Activated CD8-positive, alpha-beta T cell treated with anti-CD3 and anti-CD28 coated beads, Interleukin-2, amount 10 ng/mL, durations not matched to agents 7 days and 5 days (primary cell): ENCODE measurements around the gene ARHGAP31. TPM values are rescaled to one million over a fixed set of nuclear protein-coding genes. Genes with fewer than 3 reads are reported as not detected.

Experiments used
- ATAC-seq: fragments of 150-1000 bp; cut with Tn5 transposase; one replicate; pipeline ENCODE4 v1.10.0; 2021; ENCODE audit warnings: moderate library complexity
- CTCF ChIA-PET: fragments of 350-600 bp; sonication (Branson Sonifier 250); formaldehyde crosslinking; loops from one replicate; lab custom pipeline; 2021; ENCODE audit warnings: antibody characterized with exemption; lab: Charles Lee
- POLR2A ChIA-PET: fragments of 350-600 bp; sonication (Branson Sonifier 250); formaldehyde crosslinking; loops from one replicate; lab custom pipeline; 2021; ENCODE audit warnings: antibody characterized with exemption; lab: Charles Lee
- DNase-seq: peaks from one replicate; pipeline ENCODE4 v3.0.0-alpha.2; 2020
- H3K27ac Mint-ChIP-seq: one replicate; pipeline ENCODE4 v1.8.0; 2021; ENCODE audit warnings: mild to moderate bottlenecking, mixed read lengths
- H3K27me3 Mint-ChIP-seq: one replicate; pipeline ENCODE4 v1.8.0; 2021; ENCODE audit warnings: low read depth, mixed read lengths
- H3K36me3 Mint-ChIP-seq: one replicate; pipeline ENCODE4 v1.8.0; 2021; ENCODE audit warnings: low read depth, mixed read lengths
- H3K4me1 Mint-ChIP-seq: one replicate; pipeline ENCODE4 v1.8.0; 2021; ENCODE audit warnings: low read depth, mixed read lengths
- H3K4me3 Mint-ChIP-seq: one replicate; pipeline ENCODE4 v1.8.0; 2021; ENCODE audit warnings: mild to moderate bottlenecking, mixed read lengths
- H3K9me3 Mint-ChIP-seq: one replicate; pipeline ENCODE4 v1.8.0; 2022; ENCODE audit warnings: mixed read lengths; ENCODE audit not compliant: insufficient read depth
- total RNA-seq, 2 experiments: library from RNA; stranded (reverse); gene quantifications; one replicate each; pipeline ENCODE4 v1.2.3, GENCODE V29; 2021

The ARHGAP31 gene
- total RNA-seq, 2 experiments from 2014 or later: 2.3 to 2.5 TPM

DNA sequence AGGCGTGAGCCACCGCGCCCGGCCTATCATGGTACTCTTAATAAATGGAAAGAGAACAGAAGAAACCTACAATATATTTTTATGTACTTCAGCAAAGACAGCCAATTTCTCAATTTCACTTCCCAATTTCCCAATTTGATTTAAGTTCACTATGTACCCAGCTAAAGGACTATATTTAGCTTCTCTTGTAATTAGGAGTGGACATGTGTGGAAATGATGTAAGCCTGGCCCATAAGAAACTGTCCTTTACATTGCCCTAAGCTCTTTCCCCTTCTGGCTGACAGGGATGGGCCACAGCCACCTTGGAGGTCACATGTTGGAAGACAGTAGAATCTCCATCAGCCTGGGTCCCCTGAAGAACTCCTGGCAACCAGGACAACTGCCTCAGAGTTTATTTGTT is 163.1 kb downstream of the ARHGAP31 start:
- DNase-seq: no peak
- ChIA-PET POLR2A (no interaction called here), CTCF (no interaction called here)
- Mint-ChIP-seq H3K4me1 (peaks cover 18% of the 10 kb centered on the region), H3K4me3 (no peak overlapping the region), H3K9me3 (no peaks in the 10 kb centered on the region), H3K27me3 (no peaks in the 10 kb centered on the region), H3K27ac (no peak overlapping the region), H3K36me3 (peaks cover 60% of the 10 kb centered on the region)
- ATAC-seq: no peak

DNA sequence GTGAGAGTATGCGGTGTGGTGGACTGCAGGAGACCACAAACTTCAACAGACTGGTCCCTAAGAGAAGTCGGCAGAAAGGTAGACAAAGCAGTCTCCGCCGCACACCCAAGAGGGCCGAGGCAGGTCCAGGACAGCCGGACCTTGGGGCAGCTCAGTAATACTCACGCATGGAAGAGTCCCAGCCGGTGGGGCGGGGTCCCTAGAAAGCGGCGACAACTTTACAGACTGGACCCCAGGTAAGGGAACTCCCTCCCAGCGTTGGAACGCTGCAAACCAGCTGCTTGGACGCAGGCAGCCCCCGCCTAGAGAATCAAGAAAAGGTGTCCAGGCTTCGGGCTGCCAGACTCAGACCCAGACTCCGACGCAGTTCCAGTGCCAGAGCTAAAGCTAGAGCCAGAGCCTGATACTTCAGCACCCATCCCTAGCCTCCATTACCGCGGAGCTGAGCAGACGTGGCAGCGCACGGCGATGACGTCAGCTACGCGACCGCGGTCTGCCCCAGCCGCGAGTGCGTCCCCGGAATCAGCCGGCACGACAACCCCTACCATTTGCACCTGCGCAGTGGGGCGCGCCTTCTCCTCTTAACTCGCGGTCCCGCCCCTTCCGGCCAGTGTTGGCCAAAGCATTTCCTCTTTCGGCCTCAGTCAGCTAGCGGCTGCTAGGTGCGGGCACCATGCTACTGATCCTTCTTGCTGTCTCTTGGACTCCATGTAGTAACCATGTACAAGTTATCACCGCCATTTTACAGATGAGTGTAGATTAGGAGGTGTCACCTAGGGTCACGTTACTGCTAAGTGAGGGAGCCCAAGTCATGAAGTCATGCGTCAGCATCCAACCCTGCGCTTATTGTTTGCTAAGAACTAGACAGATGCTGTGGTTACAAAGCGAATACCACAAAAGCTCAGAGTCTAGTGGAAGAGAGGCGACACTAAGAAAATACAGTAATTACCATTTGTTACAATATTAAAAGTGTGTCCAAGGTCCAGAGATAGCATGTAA is 169.3 kb downstream of the ARHGAP31 start, which contains the start of gene TMEM39A:
Gene TMEM39A (minus strand): TSS at position 445 of the 999 bp plus-strand sequence. CDS start 1,541 bp downstream, outside the sequence.
- POLR2A ChIA-PET: interaction anchor here (0.6 to 3.3 kb wide), 21 partner anchors 9 to 631 kb away, joined by 3 to 42 read pairs (median 4); partner anchors contain the start of genes ARHGAP31, B4GALT4, CD80 and COX17
- Mint-ChIP-seq H3K9me3 (no peaks in the 10 kb centered on the region), H3K36me3 (peaks cover 40% of the 10 kb centered on the region), H3K4me3 (peak within 1 kb of the TSS; percentile 97), H3K27me3 (no peaks in the 10 kb centered on the region), H3K4me1 (peaks cover 45% of the 10 kb centered on the region), H3K27ac (peak within 1 kb of the TSS; percentile 99)
- CTCF ChIA-PET: interaction anchor here (1.0 to 3.2 kb wide), 7 partner anchors 35 to 631 kb away, joined by 3 to 14 read pairs (median 3); partner anchors contain the start of genes GSK3B and TIMMDC1
- ATAC-seq (peak; percentile 92), DNase-seq (peak; percentile 99)

DNA sequence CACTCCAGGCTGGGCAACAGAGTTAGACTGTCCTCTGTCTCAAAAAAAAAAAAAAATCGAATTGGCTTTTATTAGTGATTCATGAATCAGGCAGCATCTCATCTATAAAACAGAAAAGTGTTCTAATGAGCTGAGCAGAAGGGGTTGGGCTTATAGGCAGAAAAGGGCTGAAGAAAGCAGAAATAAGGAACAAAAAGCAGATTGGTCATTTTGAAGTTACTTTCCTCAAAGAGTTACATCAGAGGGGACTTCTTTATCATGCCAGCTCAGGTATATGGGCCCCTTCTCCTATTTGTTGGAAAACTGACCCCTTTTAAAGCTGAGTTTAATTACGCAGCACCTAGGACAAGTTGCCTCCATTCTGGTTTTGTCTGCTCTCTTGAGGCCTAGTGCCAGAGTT is 173.9 kb downstream of the ARHGAP31 start:
- Mint-ChIP-seq H3K27ac (peak overlapping the region; percentile 94), H3K9me3 (no peaks in the 10 kb centered on the region), H3K36me3 (peaks cover 28% of the 10 kb centered on the region), H3K4me3 (peak overlapping the region; percentile 97), H3K4me1 (peaks cover 44% of the 10 kb centered on the region), H3K27me3 (no peaks in the 10 kb centered on the region)
- POLR2A ChIA-PET: interaction anchor here (0.8 to 3.1 kb wide), 2 partner anchors 31 to 426 kb away, joined by 4 to 28 read pairs; partner anchors contain the start of gene TIMMDC1
- DNase-seq (no peak), ATAC-seq (no peak)
- CTCF ChIA-PET: no interaction called here

DNA sequence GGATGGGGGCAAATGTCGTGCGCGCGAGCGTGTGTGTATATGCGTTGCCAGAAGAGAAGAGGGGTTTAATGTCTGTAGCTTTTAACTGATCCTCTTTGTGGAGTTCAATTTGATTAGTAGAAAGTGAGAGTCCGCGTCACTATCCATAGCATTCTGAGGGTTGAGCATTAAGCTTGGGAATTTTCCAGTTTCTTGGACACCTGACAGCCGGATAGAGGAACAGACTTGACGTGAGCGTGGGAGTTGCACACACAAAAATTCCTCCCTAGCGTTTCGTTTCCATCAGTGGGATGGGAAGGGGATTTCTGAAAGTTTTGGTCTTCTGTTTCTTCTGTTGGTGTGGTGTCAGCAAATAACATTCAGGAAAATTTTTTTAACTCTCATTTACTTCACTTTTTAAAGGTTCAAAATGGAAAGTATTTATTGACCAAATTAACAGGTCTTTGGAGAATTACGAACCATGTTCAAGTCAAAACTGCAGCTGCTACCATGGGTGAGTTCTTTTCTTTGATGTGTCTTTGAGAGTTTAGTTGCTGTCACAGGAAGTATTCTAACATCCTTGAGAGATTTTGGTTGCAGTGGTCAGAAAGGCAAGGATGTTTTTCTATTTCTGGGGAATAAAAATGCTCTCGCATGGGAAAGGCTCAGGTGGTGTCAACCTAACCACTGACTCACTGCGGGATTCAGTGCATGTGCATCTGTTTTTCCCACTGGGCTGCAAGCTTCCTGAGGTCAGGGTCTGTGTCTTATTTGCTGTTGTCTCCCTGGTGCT is 175.4 kb downstream of the ARHGAP31 start:
- peak overlapping the region; percentile 97 for H3K4me3 Mint-ChIP-seq
- H3K4me1 Mint-ChIP-seq: peaks cover 33% of the 10 kb centered on the region
- no peaks in the 10 kb centered on the region for H3K27me3 Mint-ChIP-seq
- DNase-seq (no peak), ATAC-seq (no peak)
- H3K36me3 Mint-ChIP-seq: peaks cover 21% of the 10 kb centered on the region
- peak overlapping the region; percentile 94 for H3K27ac Mint-ChIP-seq
- no peaks in the 10 kb centered on the region for H3K9me3 Mint-ChIP-seq
- CTCF ChIA-PET: interaction anchor here (0.8 to 1.5 kb wide), 5 partner anchors 12 to 210 kb away, joined by 3 to 5 read pairs (median 3); no protein-coding TSS in a partner anchor
- POLR2A ChIA-PET: interaction anchor here (1.3 to 3.1 kb wide), 3 partner anchors 9 to 30 kb away, joined by 7 to 28 read pairs (median 7); partner anchors contain the start of gene TIMMDC1

Other genes starting within 250 kb of the ARHGAP31 start
- not detected for gene TEX55, start 148.2 kb upstream of the ARHGAP31 start, total RNA-seq
- gene UPK1B, start 120.8 kb upstream of the ARHGAP31 start, total RNA-seq: not detected
- 10 to 100 TPM; 16.3 to 16.4 TPM for gene B4GALT4, start 53.5 kb upstream of the ARHGAP31 start, total RNA-seq
- gene TMEM39A, start 169.2 kb downstream of the ARHGAP31 start, total RNA-seq: 10 to 100 TPM; 30.5 to 31.2 TPM
- gene POGLUT1, start 174.6 kb downstream of the ARHGAP31 start, total RNA-seq: 10 to 100 TPM; 31.6 to 36.0 TPM
- gene TIMMDC1, start 204.2 kb downstream of the ARHGAP31 start, total RNA-seq: 10 to 100 TPM; 78.1 to 79.8 TPM